Progenitor cell of endocrine pancreas (in vitro differentiated cells): ENCODE data around the gene KRT75. TPM values are rescaled to one million over a fixed set of nuclear protein-coding genes. Genes with fewer than 3 reads are reported as not detected.
"Not testable (repeated sequence)": the region's sequence is repeated elsewhere in the genome, so short reads cannot be mapped to it uniquely, and the experiment has no call there.

ENCODE experiments used
- DNase-seq: peaks from one replicate; pipeline ENCODE4 v3.0.0; 2021; ENCODE audit warnings: low spot score; ENCODE audit not compliant: unreplicated experiment
- H3K27ac Mint-ChIP-seq: 2 replicates; pipeline ENCODE4 v1.8.0; 2021; ENCODE audit warnings: mild to moderate bottlenecking, moderate library complexity, mixed read lengths
- H3K27me3 Mint-ChIP-seq: 2 replicates; pipeline ENCODE4 v1.8.0; 2021; ENCODE audit warnings: mixed read lengths
- H3K36me3 Mint-ChIP-seq: 2 replicates; pipeline ENCODE4 v1.8.0; 2022; ENCODE audit warnings: mixed read lengths; ENCODE audit not compliant: insufficient read depth
- H3K4me1 Mint-ChIP-seq: 2 replicates; pipeline ENCODE4 v1.8.0; 2021; ENCODE audit warnings: low read depth, mixed read lengths
- H3K4me3 Mint-ChIP-seq: 2 replicates; pipeline ENCODE4 v1.8.0; 2021; ENCODE audit warnings: low read depth, mild to moderate bottlenecking, moderate library complexity, mixed read lengths
- H3K9me3 Mint-ChIP-seq: 2 replicates; pipeline ENCODE4 v1.8.0; 2021; ENCODE audit warnings: low read depth, mixed read lengths
- total RNA-seq: library from RNA; stranded (reverse); gene quantifications from 2 replicates; pipeline ENCODE4 v1.2.1, GENCODE V29; 2021
- TF ChIP-seq, protein P1 (sequence below): fragments of 200-600 bp; sonication (generic); IDR thresholded peaks from one replicate; pipeline ENCODE4 v1.5.0; 2021; ENCODE audit warnings: antibody characterized with exemption, mild to moderate bottlenecking; ENCODE audit not compliant: unreplicated experiment

Gene KRT75
- total RNA-seq, 1 donor from 2014 or later, result not detected

DNA sequence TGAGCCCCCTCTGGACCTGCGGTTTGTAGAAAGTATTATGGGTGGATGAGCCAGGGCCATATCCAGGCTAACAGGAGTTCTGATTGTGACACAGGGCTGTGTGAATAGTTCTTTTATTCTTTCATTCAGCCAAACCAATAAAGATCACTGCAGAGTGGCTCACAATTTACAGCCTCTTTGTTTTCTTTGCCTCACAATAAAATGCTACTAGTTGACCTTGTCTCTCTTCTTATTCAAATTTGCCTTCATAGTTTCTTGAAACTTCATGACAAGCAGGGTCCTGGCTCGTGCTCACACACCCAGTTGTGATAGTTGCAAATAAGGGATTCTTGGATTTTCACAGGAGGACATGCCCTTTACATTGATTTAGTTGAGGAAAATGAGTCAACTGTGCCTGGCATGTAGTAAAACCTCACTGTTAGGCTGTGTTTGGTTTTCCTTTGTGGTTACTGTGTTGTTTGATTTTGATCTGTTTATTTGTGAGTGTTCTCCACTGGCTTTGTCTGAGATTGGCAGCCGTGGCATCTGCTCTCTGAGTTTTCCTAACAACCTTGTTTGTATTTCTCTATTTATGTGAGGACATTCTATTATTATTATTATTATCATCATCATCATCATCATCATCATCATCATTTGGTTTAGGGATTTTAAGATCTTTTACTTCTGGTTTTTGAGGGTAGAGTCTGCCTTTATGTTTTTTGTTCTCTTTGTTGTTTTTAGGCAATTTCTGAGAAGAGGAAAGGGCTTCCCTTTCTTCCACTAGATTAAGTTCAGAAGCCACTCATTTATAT is 20.4 kb upstream of the KRT75 start:
- DNase-seq, result no peak
- Mint-ChIP-seq H3K9me3 (no peaks in the 10 kb centered on the region), H3K27me3 (peaks cover 11% of the 10 kb centered on the region), H3K36me3 (no peaks in the 10 kb centered on the region), H3K4me3 (no peak overlapping the region), H3K27ac (no peak overlapping the region), H3K4me1 (peaks cover 8% of the 10 kb centered on the region)
- TF ChIP-seq, protein P1, sequence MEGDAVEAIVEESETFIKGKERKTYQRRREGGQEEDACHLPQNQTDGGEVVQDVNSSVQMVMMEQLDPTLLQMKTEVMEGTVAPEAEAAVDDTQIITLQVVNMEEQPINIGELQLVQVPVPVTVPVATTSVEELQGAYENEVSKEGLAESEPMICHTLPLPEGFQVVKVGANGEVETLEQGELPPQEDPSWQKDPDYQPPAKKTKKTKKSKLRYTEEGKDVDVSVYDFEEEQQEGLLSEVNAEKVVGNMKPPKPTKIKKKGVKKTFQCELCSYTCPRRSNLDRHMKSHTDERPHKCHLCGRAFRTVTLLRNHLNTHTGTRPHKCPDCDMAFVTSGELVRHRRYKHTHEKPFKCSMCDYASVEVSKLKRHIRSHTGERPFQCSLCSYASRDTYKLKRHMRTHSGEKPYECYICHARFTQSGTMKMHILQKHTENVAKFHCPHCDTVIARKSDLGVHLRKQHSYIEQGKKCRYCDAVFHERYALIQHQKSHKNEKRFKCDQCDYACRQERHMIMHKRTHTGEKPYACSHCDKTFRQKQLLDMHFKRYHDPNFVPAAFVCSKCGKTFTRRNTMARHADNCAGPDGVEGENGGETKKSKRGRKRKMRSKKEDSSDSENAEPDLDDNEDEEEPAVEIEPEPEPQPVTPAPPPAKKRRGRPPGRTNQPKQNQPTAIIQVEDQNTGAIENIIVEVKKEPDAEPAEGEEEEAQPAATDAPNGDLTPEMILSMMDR, result no peak

DNA sequence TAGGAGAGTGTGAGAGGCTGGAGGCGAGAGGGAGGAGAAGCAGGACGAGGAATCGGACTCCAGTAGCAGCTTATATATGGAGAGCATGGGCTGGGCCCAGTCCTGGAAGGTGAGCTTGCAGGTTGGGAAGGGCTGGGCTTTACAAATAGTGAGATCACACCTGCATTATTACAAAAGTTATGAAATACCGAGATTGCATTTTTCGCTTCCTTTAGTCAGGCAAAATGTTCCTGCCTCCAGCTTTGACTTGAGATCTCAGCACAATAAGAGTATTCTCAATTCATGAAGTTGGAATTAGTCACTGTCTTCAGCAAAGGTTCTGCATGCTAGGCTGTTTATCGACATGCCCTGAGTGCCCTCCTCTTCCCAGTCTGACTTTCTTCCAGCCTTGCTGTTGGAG is 17.9 kb upstream of the KRT75 start, which contains the start of gene KRT6B:
TSS of gene KRT6B (minus strand) at position 46 of the 400 bp plus-strand sequence. CDS start 68 bp downstream, outside the sequence.
- H3K4me3 Mint-ChIP-seq, result no peak within 1 kb of the TSS
- no peak within 1 kb of the TSS for H3K27ac Mint-ChIP-seq
- no peak for DNase-seq
- TF ChIP-seq, protein P1, result no peak
- H3K4me1 Mint-ChIP-seq, result peaks cover 8% of the 10 kb centered on the region
- H3K27me3 Mint-ChIP-seq, result peaks cover 17% of the 10 kb centered on the region
- no peaks in the 10 kb centered on the region for H3K36me3 Mint-ChIP-seq
- H3K9me3 Mint-ChIP-seq, result no peaks in the 10 kb centered on the region

DNA sequence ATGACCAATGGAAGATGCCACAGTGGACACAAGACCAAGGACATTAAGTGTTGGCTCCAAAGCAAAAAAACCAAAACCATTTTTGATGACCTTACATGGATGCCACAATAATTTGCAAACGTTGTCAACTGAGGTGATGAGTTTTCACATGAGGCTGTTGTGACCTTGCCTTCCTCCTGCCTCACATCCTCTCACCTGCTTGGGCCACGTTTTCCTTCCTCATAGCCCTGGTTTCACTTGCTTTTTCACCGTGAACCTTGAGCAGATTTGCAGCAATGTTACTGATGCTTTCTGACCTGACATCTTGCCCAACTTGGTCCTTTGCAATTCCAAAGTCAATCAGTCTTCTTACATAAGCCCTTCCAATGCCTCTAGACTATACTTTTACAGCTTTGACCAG is 14.1 kb upstream of the KRT75 start:
- H3K36me3 Mint-ChIP-seq, result no peaks in the 10 kb centered on the region
- H3K4me1 Mint-ChIP-seq, result peaks cover under 1% of the 10 kb centered on the region
- no peaks in the 10 kb centered on the region for H3K9me3 Mint-ChIP-seq
- peaks cover 29% of the 10 kb centered on the region for H3K27me3 Mint-ChIP-seq
- TF ChIP-seq, protein P1, result no peak
- H3K27ac Mint-ChIP-seq, result no peak overlapping the region
- no peak overlapping the region for H3K4me3 Mint-ChIP-seq
- no peak for DNase-seq

DNA sequence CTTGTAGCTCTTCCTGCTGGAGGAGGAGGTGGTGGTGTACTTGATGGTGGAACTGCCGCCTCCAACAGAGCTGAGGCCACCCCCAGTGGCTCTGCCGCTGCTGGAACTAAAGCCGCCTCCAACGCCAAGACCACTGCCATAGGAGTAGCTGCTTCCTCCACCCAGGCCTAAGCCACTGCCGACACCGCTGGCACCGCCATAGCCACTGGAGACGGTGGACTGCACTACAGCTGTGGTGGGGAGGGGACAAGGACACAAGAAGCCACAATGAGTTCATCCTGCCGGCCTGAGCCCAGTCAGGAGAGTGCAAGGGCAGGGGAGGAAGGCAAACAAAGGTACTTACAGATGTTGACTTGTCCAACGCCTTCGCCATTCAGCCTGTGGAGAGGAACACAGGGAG is 13.0 kb upstream of the KRT75 start:
- peaks cover 33% of the 10 kb centered on the region for H3K27me3 Mint-ChIP-seq
- H3K4me1 Mint-ChIP-seq, H3K4me3 Mint-ChIP-seq, H3K9me3 Mint-ChIP-seq, H3K36me3 Mint-ChIP-seq, DNase-seq, H3K27ac Mint-ChIP-seq: not testable (repeated sequence)

DNA sequence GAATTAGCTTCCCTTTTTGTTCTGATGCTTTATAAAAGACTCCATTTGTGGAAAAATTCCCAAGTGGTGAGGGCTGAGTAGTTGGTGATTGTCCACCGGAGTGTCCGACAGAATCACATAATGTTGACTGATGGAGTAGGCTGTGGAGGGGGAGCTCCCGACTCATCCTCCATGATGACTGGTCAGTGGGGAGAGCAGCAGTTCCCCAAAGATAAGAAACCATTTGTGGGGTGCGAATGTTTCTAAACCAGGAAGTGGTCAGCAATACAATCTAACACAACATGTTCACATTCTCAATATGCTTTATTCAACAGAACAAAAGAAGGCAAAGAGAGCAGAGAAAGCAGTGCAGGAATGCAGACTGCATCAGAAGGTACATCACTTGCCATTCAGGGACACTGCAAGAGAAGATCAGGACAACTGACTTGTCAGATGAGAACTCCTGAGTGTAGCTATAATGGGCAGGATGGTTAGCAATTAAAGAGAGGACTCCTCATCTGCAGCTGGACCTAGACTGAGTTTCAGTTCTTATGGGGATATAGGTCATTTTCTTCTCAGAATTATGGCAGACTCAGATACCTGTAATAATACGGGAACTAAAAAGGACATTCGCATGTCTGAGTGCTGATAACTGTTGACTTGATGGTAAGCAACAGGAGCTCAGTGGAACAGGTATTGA is 12.3 kb upstream of the KRT75 start:
- TF ChIP-seq, protein P1, result no peak
- Mint-ChIP-seq H3K4me1 (no peaks in the 10 kb centered on the region), H3K27ac (no peak overlapping the region), H3K4me3 (no peak overlapping the region), H3K36me3 (no peaks in the 10 kb centered on the region), H3K27me3 (peaks cover 35% of the 10 kb centered on the region), H3K9me3 (no peaks in the 10 kb centered on the region)
- no peak for DNase-seq

DNA sequence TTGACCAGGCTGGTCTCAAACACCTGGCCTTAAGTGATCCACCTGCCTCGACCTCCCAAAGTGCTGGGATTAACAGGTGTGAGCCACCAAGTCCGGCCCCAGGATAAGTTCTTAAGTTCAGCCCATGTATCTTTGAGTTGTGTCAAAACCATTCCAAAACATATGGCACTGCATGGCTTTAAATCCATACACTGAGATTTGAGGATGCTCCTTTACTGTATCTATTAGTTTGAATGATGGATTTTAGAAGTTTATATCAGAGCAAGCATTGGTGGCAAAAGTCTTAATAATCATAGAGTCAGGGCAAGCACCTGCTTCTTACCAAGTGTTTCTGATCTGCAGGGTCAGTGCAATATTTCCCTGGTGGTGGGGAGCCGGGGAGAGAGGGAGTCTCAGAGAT is 11.7 kb upstream of the KRT75 start:
- H3K27ac Mint-ChIP-seq, result no peak overlapping the region
- DNase-seq, result no peak
- peaks cover 6% of the 10 kb centered on the region for H3K4me1 Mint-ChIP-seq
- H3K27me3 Mint-ChIP-seq, result peaks cover 35% of the 10 kb centered on the region
- no peaks in the 10 kb centered on the region for H3K9me3 Mint-ChIP-seq
- no peaks in the 10 kb centered on the region for H3K36me3 Mint-ChIP-seq
- TF ChIP-seq, protein P1, result no peak
- no peak overlapping the region for H3K4me3 Mint-ChIP-seq
